ENCODE results near the gene ATP10B. TPM values are rescaled to one million over a fixed set of nuclear protein-coding genes. Genes with fewer than 3 reads are reported as not detected.

ATP10B gene
- total and polyA plus RNA-seq, 10 of the 15 experiments (the other 5 are each of a cell fraction or from before 2014, with no cell fraction given), result not detected

DNA sequence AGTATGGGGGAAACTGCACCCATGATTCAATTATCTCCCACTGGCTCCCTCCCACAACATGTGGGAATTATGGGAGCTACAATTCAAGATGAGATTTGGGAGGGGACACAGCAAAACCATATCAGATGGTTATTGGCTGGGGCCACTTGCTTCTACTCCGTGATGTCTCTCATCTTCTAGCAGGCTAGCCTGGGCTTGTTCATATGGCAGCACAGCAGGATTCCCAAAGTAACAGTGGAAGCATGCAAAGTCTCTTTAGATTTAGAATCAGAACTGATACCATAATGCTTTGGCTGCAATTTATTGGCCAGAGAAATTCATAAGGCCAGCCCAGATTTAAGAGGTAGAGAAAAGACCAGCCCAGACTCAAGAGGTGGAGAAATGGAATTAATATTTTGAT lies 304.1 kb downstream of the ATP10B start:
- H4K20me1 ChIP-seq (ENCODE audit: control insufficient read depth, insufficient read depth), result no peaks in the 10 kb centered on the region
- no peak overlapping the region for H3K9ac ChIP-seq (ENCODE audit: control insufficient read depth, insufficient read depth, low read length)
- BruUV-seq (replicated peaks), result no TSS peak
- no peak overlapping the region for H3K27ac ChIP-seq (ENCODE audit: control insufficient read depth, insufficient read depth)
- TF ChIP-seq CREB1 (IDR thresholded peaks at IDR 0.05; ENCODE audit: low read depth) (no peak), IKZF2 (IDR thresholded peaks at IDR 0.05) (no peak), STAT1 (conservative IDR thresholded peaks at IDR 0.05) (no peak), POU2F2 (IDR thresholded peaks at IDR 0.05; ENCODE audit: borderline replicate concordance, low read depth, low read length) (no peak), TCF7 (IDR thresholded peaks at IDR 0.05; ENCODE audit: borderline replicate concordance) (no peak), ASH2L (IDR thresholded peaks at IDR 0.05; ENCODE audit: borderline replicate concordance, low read depth) (no peak), SREBF2 (IDR thresholded peaks at IDR 0.05; ENCODE audit: low read length) (no peak), DPF2 (IDR thresholded peaks at IDR 0.05) (no peak)
- TF ChIP-seq, protein P1, sequence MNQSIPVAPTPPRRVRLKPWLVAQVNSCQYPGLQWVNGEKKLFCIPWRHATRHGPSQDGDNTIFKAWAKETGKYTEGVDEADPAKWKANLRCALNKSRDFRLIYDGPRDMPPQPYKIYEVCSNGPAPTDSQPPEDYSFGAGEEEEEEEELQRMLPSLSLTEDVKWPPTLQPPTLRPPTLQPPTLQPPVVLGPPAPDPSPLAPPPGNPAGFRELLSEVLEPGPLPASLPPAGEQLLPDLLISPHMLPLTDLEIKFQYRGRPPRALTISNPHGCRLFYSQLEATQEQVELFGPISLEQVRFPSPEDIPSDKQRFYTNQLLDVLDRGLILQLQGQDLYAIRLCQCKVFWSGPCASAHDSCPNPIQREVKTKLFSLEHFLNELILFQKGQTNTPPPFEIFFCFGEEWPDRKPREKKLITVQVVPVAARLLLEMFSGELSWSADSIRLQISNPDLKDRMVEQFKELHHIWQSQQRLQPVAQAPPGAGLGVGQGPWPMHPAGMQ (IDR thresholded peaks at IDR 0.05; ENCODE audit: borderline replicate concordance), result no peak
- ChIA-PET POLR2A (no interaction called here), CTCF (interaction anchor here (0.6 kb wide), 1 partner anchor 1951 kb away, joined by 3 read pairs; no protein-coding TSS in a partner anchor), SMC1A (ENCODE audit: uncharacterized antibody, unreplicated experiment) (no interaction called here), RAD21 (ENCODE audit: unreplicated experiment) (interaction anchor here (0.6 kb wide), 1 partner anchor 226 kb away, joined by 3 read pairs; no protein-coding TSS in a partner anchor)
- H3K4me2 ChIP-seq (ENCODE audit: control insufficient read depth, insufficient read depth), result no peak overlapping the region
- intact Hi-C loops (cut with micrococcal nuclease; ENCODE audit: unreplicated experiment), result no loop called here
- FAIRE-seq, result no peak
- DNase-seq (ENCODE audit: low read depth, low spot score), result no peak
- no peak overlapping the region for H2AFZ ChIP-seq (ENCODE audit: control insufficient read depth, low read depth, low read length)
- H3K79me2 ChIP-seq (ENCODE audit: control insufficient read depth, insufficient read depth, low read length), result no peaks in the 10 kb centered on the region
- no peaks in the 10 kb centered on the region; the same call in 2 of the 3 replicates for H3K9me3 ChIP-seq (replicated peaks; ENCODE audit: control insufficient read depth, insufficient read depth, low read length)
- no peaks in the 10 kb centered on the region for H3K36me3 ChIP-seq (ENCODE audit: control insufficient read depth in 2 of 2, insufficient read depth in 2 of 2, low read length in 1 of 2)
- ATAC-seq, result no peak
- 60% methylated on average over 1 of the region's 1 CpG for WGBS (ENCODE audit: insufficient coverage, insufficient replicate concordance, low lambda C conversion rate, missing lambda C conversion rate)
- H3K27me3 ChIP-seq (replicated peaks in 1 of 2; ENCODE audit: control insufficient read depth in 2 of 2, insufficient read depth in 2 of 2, low read length in 1 of 2), result no peaks in the 10 kb centered on the region
- in situ Hi-C loops (cut with MboI), result no loop called here
- no peak overlapping the region for H3K4me3 ChIP-seq
- no peaks in the 10 kb centered on the region for H3K4me1 ChIP-seq (ENCODE audit: control insufficient read depth, insufficient read depth, low read length)

All from GM12878 (cell line).